Activated naive CD8-positive, alpha-beta T cell treated with anti-CD3 and anti-CD28 coated beads, Interleukin-2, amount 10 ng/mL, durations not matched to agents 7 days and 5 days (primary cell): ENCODE data around the gene WDR91. TPM values are rescaled to one million over a fixed set of nuclear protein-coding genes. Genes with fewer than 3 reads are reported as not detected.

Experiments
- ATAC-seq: fragments of 150-1000 bp; cut with Tn5 transposase; one replicate; pipeline ENCODE4 v1.10.0; 2021; ENCODE audit warnings: low read depth, moderate library complexity
- POLR2A ChIA-PET: fragments of 350-600 bp; sonication (Branson Sonifier 250); formaldehyde crosslinking; loops from one replicate; lab custom pipeline; 2021; ENCODE audit warnings: antibody characterized with exemption; lab: Charles Lee
- DNase-seq: peaks from one replicate; pipeline ENCODE4 v3.0.0; 2021
- H3K27ac Mint-ChIP-seq: one replicate; pipeline ENCODE4 v1.8.0; 2022; ENCODE audit warnings: mild to moderate bottlenecking, mixed read lengths
- H3K27me3 Mint-ChIP-seq: one replicate; pipeline ENCODE4 v1.8.0; 2022; ENCODE audit warnings: mild to moderate bottlenecking, moderate library complexity, mixed read lengths
- H3K36me3 Mint-ChIP-seq: one replicate; pipeline ENCODE4 v1.8.0; 2021; ENCODE audit warnings: mild to moderate bottlenecking, mixed read lengths
- H3K4me1 Mint-ChIP-seq: one replicate; pipeline ENCODE4 v1.8.0; 2021; ENCODE audit warnings: mixed read lengths
- H3K4me3 Mint-ChIP-seq: one replicate; pipeline ENCODE4 v1.8.0; 2022; ENCODE audit warnings: mild to moderate bottlenecking, moderate library complexity, mixed read lengths
- H3K9me3 Mint-ChIP-seq: one replicate; pipeline ENCODE4 v1.8.0; 2021; ENCODE audit warnings: mixed read lengths
- total RNA-seq, 2 experiments: library from RNA; stranded (reverse); gene quantifications; one replicate each; pipeline ENCODE4 v1.2.3, GENCODE V29; 2021

Gene WDR91
- total RNA-seq, 2 experiments from 2014 or later: 18.7 to 19.1 TPM

DNA sequence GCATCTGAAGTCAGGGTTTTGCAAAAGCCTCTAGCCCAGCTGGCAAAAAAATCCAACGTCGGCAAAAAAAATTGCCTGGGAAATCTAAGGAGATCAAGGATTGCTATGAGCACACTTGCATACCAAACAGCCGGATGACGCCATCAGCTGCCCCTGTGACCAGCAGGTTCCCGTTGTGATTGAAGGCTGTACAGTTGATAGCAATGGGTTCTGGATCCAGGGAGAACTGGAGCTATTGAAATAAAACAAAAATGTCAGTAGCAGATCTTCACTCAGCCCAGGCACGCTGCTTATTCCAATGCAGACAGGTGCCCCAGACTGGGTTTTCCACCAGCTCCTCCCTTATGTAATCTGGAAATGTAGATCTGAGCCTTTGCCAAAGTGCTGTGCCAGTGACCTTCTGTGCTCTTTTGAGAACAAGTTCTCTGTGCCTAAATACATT, 22.1 kb downstream of the WDR91 start:
- peaks cover 21% of the 10 kb centered on the region for H3K36me3 Mint-ChIP-seq
- no peak overlapping the region for H3K27ac Mint-ChIP-seq
- DNase-seq: no peak

DNA sequence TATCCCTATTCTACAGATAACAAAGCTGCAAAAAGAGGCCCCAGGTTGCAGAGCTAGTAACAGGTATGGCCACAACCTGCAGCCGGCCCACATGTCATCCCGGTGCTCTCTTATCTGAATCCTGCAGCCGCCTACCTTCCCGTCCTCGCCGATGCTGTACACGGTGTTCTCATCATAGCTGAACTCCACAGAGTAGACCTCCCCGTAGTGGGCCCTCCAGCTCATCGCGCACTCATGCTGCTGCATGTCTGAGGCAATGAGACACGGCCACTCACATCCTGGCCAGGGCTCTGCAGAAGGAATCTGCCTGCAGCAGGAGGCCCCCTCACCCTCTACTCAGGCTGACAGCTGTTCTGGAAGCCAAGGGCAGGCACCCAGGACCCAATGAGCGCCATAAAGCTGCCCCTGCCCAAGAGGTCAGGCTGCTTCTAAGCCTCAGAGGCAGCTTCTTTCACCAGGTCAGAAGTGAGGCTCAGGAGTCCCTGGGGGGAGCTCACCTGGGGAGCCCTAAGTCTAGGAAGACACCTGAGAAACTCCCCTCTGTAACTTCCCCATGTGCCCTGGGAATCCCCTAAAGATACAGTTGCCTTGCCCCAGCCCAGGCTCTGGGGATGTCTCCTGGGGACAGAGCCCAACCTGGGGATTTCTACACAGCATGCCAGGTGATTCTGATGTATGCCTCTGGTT, 22.9 kb downstream of the WDR91 start:
- no peak for ATAC-seq
- Mint-ChIP-seq H3K27ac (no peak overlapping the region), H3K4me3 (no peak overlapping the region), H3K4me1 (no peaks in the 10 kb centered on the region), H3K9me3 (no peaks in the 10 kb centered on the region), H3K27me3 (no peaks in the 10 kb centered on the region), H3K36me3 (peaks cover 27% of the 10 kb centered on the region)
- no peak for DNase-seq
- POLR2A ChIA-PET: no interaction called here

More for the DNA sequence above, 22.1 kb downstream of the WDR91 start:
- POLR2A ChIA-PET: no interaction called here
- no peak for ATAC-seq
- Mint-ChIP-seq H3K9me3 (no peaks in the 10 kb centered on the region), H3K4me3 (no peak overlapping the region), H3K4me1 (peaks cover 1% of the 10 kb centered on the region), H3K27me3 (no peaks in the 10 kb centered on the region)

DNA sequence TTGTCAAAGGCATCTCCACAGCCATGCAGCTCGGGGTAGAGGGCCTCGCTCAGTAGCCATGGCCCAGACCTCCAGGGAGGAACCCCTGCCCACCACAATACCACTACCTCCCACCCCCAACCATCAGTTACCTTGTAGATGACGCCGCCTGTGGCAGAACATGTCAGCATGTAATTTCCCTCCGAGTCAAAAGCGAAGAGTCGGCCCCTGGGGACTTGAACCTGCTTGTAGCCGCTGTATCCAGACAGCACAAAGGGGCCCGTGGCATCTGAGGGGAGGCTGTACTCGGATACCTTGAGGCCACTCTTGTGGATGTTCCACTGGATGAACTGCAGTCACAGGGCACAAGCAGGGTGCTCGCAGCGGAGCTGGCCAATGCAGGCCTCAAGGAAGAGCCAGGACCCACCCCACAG, 24.5 kb downstream of the WDR91 start:
- H3K36me3 Mint-ChIP-seq: peaks cover 35% of the 10 kb centered on the region
- no peak for DNase-seq
- ATAC-seq: no peak

GRCh38 chr7:135186261-135186540, 25.1 kb downstream of the WDR91 start:
- no peak for ATAC-seq
- Mint-ChIP-seq H3K27ac (no peak overlapping the region), H3K27me3 (no peaks in the 10 kb centered on the region)

More for the DNA sequence above, 24.5 kb downstream of the WDR91 start:
- POLR2A ChIA-PET: no interaction called here
- H3K4me1 Mint-ChIP-seq: no peaks in the 10 kb centered on the region
- peaks cover 7% of the 10 kb centered on the region for H3K9me3 Mint-ChIP-seq
- H3K27me3 Mint-ChIP-seq: no peaks in the 10 kb centered on the region
- H3K4me3 Mint-ChIP-seq: no peak overlapping the region
- H3K27ac Mint-ChIP-seq: no peak overlapping the region

GRCh38 chr7:135185471-135186260, 25.7 kb downstream of the WDR91 start:
- Mint-ChIP-seq H3K27ac (no peak overlapping the region), H3K4me3 (no peak overlapping the region), H3K27me3 (no peaks in the 10 kb centered on the region), H3K9me3 (peaks cover 14% of the 10 kb centered on the region), H3K36me3 (peaks cover 39% of the 10 kb centered on the region), H3K4me1 (no peaks in the 10 kb centered on the region)
- ATAC-seq (no peak), DNase-seq (no peak)
- POLR2A ChIA-PET: no interaction called here

More at GRCh38 chr7:135186261-135186540, 25.1 kb downstream of the WDR91 start:
- no peak overlapping the region for H3K4me3 Mint-ChIP-seq
- H3K4me1 Mint-ChIP-seq: no peaks in the 10 kb centered on the region
- POLR2A ChIA-PET: no interaction called here
- DNase-seq: no peak
- H3K9me3 Mint-ChIP-seq: peaks cover 12% of the 10 kb centered on the region
- peaks cover 37% of the 10 kb centered on the region for H3K36me3 Mint-ChIP-seq

- no peak for ATAC-seq
- POLR2A ChIA-PET: interaction anchor here (0.5 to 0.9 kb wide), 2 partner anchors 10 to 146 kb away, joined by 3 to 6 read pairs; no protein-coding TSS in a partner anchor
- Mint-ChIP-seq H3K9me3 (peaks cover 17% of the 10 kb centered on the region), H3K4me1 (peaks cover 2% of the 10 kb centered on the region), H3K36me3 (peaks cover 41% of the 10 kb centered on the region), H3K4me3 (no peak overlapping the region), H3K27me3 (no peaks in the 10 kb centered on the region), H3K27ac (no peak overlapping the region)
- DNase-seq: no peak
These were observed 27.0 kb downstream of the WDR91 start for GRCh38 chr7:135184254-135184841.

DNA sequence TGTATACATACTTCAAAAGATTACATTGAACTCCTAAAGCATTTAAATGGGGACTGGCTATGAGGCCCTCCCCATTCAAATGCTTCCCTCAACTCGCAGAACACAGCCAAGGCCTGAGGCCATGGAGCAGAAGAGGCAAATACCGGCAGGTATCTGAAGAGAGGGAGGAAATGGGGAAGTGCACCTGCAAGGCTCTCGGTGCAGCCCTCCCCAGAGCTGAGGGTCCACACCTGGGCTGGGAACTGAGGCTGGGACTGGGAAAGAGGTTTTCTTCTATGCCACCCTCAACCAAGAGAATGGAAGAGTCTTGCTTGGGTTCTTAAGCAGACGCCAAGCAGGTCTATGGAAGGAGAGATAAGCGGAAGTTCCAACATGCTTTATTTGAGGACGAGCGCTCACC, 27.8 kb downstream of the WDR91 start:
- Mint-ChIP-seq H3K36me3 (peaks cover 41% of the 10 kb centered on the region), H3K27ac (no peak overlapping the region), H3K9me3 (peaks cover 17% of the 10 kb centered on the region), H3K4me1 (peaks cover 2% of the 10 kb centered on the region), H3K4me3 (no peak overlapping the region), H3K27me3 (no peaks in the 10 kb centered on the region)
- POLR2A ChIA-PET: no interaction called here
- DNase-seq: no peak
- no peak for ATAC-seq

DNA sequence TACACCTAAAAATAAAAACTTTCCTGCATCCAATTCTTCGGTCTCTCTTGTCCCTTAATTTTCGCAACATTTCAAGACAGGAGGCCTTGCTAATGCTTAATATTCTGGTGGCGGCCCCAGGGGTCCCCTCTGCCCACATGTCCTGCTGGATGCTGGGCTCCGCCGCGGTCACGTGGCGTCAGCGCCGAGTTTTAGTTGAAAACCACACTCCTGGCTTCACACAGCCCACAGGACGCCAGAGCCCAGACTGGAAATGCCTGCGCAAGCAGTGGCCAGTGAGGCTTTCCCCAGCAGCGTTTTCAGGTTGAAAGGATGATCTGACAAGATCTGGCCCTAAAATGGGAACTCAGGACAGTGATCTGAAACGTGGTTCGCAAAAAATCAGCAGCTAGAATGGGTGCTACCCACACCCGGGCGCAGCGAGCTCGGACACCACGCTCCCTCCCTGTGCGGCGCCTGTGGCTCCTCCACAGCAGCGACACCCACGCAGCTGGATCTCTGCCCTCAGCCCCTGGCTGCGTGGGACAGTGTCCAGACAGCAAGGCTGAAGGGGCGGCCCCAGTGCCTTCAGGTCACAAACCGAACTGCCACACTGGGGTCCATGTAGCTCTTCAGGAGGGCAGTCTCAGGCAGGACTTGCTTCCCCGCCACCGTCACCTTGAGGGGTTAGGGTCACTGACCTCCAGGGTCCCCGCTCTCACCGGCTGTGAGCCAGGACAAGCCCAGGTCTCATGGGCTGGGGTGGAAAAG, 29.2 kb downstream of the WDR91 start:
- POLR2A ChIA-PET: no interaction called here

GRCh38 chr7:135181261-135181928, 29.9 kb downstream of the WDR91 start:
- Mint-ChIP-seq H3K4me3 (no peak overlapping the region), H3K9me3 (peaks cover 17% of the 10 kb centered on the region), H3K4me1 (peaks cover 2% of the 10 kb centered on the region), H3K27me3 (no peaks in the 10 kb centered on the region), H3K36me3 (peaks cover 41% of the 10 kb centered on the region), H3K27ac (no peak overlapping the region)
- DNase-seq (no peak), ATAC-seq (no peak)
- POLR2A ChIA-PET: no interaction called here

More for the DNA sequence above, 29.2 kb downstream of the WDR91 start:
- no peaks in the 10 kb centered on the region for H3K27me3 Mint-ChIP-seq
- peaks cover 2% of the 10 kb centered on the region for H3K4me1 Mint-ChIP-seq
- DNase-seq (no peak), ATAC-seq (no peak)
- H3K9me3 Mint-ChIP-seq: peaks cover 17% of the 10 kb centered on the region
- no peak overlapping the region for H3K4me3 Mint-ChIP-seq
- H3K27ac Mint-ChIP-seq: no peak overlapping the region
- peaks cover 41% of the 10 kb centered on the region for H3K36me3 Mint-ChIP-seq

GRCh38 chr7:135180122-135180521, 31.2 kb downstream of the WDR91 start:
- H3K27me3 Mint-ChIP-seq: no peaks in the 10 kb centered on the region
- no peak for ATAC-seq
- POLR2A ChIA-PET: interaction anchor here (0.8 kb wide), 1 partner anchor 9 kb away, joined by 3 read pairs; no protein-coding TSS in a partner anchor
- peaks cover 37% of the 10 kb centered on the region for H3K36me3 Mint-ChIP-seq
- no peak overlapping the region for H3K4me3 Mint-ChIP-seq
- no peak overlapping the region for H3K27ac Mint-ChIP-seq
- no peak for DNase-seq
- H3K9me3 Mint-ChIP-seq: peaks cover 17% of the 10 kb centered on the region
- H3K4me1 Mint-ChIP-seq: peaks cover 2% of the 10 kb centered on the region

DNA sequence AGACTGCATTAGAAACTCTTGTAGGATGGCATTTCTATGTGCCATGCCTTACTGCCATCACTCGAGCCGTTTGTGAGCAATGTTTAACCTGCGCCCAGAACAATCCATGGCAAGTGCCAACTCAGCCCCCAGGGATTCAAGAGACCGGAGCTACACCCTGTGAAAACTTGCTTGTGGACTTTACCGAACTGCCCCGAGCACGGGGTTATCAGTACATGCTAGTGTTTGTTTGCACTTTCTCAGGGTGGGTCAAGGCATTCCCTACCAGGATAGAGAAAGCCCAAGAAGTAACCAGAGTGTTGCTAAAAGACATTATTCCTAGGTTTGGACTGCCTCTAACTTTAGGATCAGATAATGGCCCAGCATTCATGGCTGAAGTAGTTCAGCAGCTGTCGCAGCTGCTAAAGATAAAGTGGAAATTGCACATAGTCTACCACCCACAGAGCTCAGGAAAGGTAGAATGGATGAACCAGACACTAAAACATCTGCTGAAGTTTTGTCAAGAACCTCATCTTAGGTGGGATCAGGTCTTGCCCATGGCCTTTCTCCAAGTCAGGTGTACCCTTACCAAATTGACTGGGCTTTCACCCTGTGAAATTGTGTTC, 31.9 kb downstream of the WDR91 start:
- no peaks in the 10 kb centered on the region for H3K27me3 Mint-ChIP-seq
- DNase-seq (no peak), ATAC-seq (no peak)
- H3K4me1 Mint-ChIP-seq: peaks cover 2% of the 10 kb centered on the region
- peaks cover 17% of the 10 kb centered on the region for H3K9me3 Mint-ChIP-seq
- POLR2A ChIA-PET: no interaction called here
- no peak overlapping the region for H3K4me3 Mint-ChIP-seq
- peaks cover 31% of the 10 kb centered on the region for H3K36me3 Mint-ChIP-seq
- no peak overlapping the region for H3K27ac Mint-ChIP-seq

GRCh38 chr7:135178364-135178763, 33.0 kb downstream of the WDR91 start:
- Mint-ChIP-seq H3K4me1 (peaks cover 2% of the 10 kb centered on the region), H3K4me3 (no peak overlapping the region), H3K27ac (no peak overlapping the region), H3K36me3 (peaks cover 22% of the 10 kb centered on the region), H3K27me3 (no peaks in the 10 kb centered on the region), H3K9me3 (peaks cover 17% of the 10 kb centered on the region)
- POLR2A ChIA-PET: no interaction called here
- no peak for ATAC-seq
- DNase-seq: no peak
